HG03139 (cell line): ENCODE data around the gene COPZ1.
"Not testable (repeated sequence)": the region's sequence is repeated elsewhere in the genome, so short reads cannot be mapped to it uniquely, and the experiment has no call there.

ENCODE experiments used
- ATAC-seq: cut with Tn5 transposase; IDR thresholded peaks from one replicate; pipeline ENCODE4 v1.9.1; 2021; ENCODE audit not compliant: unreplicated experiment

COPZ1 gene

DNA sequence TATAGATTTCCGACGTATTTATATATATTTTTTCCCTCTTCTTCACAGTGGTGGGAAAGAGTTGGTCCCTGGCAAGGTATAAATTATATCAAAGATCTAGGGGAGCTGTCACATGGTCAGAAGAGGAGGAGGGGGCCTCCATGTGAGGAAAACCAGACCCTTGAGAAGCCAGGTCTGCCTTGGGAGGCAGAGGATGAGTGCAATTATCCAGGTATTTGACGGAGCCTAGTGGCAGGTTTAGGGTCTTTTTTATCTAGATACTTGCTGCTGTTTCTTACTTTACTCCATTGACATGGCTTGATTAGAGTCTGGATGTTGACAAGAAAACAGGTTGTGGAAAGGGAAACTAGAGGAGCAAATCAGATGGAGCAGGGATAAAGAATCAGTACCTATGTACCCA, 5.5 kb downstream of the COPZ1 start:
- no peak for ATAC-seq

DNA sequence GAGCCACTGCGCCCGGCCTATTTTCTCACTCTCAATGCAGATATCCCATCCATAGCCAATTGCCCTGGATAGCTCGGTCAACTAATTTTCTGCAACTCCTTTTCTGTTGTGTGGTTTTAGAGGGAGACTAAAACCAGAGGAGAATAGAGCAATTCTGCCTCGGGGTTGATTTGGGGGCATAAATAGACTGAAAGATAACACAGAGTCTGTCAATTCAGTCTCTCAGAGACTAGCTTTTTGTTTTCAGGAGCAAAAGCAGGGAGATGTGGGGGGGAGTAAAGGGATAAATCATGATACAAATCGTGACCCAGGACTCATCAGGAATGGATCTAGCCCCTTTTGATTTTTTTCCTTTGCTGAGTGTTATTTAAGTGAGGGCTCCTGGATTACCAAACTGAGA, 6.5 kb downstream of the COPZ1 start:
- ATAC-seq: no peak

DNA sequence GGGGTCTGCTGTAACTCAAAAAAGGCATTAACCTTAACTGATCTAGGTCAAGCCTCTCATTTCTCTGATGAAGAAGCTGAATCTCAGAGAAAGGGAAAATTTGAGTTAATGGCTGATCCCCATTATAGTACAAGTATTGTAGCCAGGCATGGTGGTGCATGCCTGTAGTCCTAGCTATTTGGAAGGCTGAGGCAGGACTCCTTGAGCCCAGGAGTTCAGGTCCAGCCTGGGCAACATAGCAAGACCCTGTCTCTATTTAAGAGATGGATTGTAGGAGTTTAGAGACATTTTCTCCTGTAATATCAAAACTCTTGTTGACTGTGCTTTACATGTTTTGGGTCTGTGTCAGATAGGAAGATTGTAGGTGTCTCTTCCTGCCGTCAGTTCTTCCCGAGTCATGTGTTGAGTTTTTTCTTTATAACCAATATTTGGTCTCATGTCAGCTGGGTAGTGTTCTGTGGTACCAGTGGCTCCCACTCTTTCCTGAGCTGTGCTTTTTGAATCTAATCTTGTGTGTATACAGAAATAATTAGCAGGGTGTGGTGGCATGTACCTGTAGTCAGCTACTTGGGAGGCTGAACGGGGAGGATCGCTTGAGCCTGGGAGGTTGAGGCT, 8.6 kb downstream of the COPZ1 start:
- ATAC-seq: no peak

DNA sequence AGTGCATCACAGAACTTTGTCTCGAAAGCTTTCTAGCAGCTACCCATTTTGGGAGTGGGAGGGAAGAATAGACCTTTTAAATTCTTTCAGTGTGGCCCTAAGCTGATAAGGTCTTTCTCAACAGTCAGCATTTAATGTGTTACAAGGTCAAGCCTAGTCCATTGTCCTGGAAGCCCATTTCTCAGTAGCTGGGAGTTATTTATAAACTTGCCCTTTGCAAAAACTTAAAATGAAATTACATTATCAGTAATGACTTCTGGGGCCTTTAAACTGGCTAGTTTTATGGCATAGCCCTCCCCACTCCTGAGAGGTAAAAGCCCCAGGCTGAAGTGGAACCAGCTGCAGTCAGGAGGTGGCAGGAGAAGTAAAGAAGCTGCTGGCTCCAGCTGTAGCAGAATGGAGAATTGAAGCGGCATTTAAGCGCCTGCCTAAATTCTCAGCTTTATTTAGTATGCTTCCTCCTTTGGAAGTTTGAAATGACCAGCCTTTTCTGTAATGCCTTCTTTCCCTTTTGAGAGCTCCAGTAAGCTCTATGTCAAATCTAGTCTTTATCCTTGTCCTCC, 12.4 kb downstream of the COPZ1 start:
- no peak for ATAC-seq

DNA sequence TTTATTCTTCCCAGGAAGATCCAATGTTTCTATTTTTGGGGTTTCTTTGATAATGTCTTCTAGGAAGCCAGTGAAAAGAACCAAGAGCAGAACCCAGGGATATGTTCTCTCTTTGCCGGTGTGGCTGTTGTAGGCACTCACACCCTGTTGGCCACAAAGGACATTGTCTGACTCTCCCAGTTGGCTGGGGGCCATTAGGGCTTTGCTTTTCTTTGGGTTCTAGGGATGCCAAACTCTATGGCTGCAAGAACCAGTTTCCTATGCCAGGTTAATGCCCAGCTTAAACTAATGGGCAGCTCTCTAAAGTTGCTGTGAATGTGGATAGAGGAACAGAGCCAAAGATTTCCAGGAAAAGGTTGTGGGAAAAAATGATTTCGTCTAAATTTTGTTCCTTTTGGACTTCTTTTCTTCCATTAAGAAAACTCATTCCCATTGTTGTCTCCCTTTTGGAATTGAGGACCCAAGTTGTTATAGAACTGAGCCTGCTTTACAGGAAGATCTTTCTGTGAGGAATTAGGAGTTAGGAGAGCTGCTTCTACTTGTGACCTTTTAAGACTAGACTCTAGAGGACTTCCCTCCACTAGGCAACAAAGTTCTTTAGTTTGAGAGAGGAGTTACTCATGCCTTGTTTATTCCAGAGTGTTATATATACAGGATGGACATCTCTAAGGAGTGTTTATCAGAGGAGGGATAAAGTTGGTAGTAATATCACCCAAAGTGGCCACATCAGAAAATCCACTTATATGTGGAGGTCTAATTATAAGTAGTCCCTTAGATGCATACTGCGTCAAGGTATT, 13.1 kb downstream of the COPZ1 start:
- no peak for ATAC-seq

DNA sequence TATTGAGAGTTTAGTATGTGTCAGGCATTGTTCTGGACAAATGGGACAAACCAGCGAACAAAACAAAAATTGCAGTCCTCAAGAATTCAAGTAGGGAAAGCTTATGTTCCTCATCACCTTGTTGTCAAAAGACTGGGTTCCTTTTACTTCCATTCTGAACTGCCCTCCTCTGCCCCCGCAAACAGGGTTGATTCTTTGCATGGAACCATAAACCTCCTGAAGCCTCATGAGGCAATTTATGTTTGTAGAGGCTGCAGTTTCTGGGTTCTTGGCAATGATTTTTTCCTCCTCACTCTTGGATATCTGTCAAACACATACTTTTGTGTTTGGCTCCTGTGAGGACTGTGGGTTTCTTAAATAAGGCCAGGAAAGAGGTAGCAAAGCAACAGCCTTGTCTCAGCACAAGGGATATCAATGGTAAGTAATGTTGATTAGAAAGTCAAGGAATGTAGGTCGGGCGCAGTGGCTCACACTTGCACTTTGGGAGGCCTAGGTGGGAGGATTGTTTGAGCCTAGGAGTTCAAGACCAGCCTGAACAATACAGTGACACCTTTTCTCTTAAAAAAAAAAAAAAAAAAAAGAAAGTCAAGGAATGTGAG, 13.9 kb downstream of the COPZ1 start:
- ATAC-seq: no peak

DNA sequence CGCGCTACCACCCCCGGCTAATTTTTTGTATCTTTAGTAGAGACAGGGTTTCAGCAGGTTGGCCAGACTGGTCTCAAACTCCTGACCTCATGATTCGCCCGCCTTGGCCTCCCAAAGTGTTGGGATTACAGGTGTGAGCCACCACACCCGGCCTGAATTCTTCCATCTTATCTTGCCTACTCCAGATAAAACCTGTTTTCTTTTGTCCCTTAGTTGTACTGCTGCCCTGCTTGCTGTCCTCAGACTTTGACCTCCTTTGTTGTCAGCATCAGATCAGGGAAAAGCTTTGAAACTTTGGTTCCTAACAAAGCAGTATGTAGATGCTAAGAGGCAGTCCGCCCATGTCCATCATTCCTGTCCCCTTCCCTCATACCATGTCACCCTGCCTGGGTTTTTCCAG, 15.9 kb downstream of the COPZ1 start:
- ATAC-seq: no peak

DNA sequence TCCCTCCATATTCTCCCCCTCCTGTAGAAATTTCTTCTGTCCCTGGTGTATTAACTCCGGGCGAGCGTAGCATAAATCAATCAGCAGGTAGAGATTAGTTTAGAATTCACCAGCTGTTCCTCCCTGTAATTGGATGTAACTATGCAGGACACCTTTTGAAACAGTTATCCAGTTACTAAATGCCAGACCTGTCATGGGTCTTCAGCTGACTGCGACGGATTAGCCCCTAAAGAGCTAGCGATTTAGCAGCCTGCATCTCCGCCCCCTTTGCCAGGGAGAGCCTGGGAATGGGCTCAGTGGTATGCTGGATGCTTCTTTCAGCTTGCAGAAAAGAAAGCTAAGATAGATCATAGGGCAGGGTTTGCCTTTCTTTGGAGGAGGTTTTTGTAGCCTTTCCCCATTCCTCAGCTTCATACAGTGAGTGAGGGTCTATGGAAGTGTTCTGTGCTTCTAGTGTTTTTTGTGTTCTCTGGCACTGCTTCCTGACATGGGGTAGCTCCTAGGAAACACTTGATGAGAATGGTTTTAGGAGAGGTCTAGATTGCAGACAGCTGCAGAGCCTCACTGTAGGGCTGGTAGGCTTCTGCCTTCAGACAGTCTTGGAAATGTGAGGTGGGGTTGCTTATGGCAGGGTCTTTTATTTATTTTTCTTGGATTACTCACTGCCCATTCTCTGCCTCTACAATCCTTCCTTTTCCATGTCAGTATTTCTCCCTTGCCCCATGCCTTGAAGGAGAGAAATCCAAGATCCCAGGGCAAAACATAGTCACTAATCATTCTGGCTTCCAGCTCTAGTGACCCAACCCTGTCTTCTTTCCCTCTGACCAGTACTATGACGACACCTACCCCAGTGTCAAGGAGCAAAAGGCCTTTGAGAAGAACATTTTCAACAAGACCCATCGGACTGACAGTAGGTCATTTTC, 16.7 kb downstream of the COPZ1 start:
- no peak for ATAC-seq

DNA sequence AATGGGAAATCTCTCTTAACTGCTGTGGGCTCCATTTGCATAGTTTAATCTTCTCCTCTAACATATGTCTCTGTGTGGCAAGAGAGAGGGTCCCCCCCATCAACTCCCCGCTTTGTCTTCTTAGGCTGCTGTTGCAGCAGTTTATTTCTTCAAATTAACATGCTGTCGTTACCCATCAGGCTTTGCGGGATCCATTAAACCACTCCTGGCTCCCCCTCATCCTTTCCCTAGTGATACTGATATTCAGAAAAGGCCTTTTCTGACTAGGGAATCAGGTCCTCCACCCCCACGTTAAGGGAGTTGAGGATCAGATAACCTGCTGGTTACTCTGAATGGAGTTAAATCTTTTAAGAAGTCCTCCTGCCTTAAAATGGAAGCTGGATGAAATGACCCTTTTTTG, 24.1 kb downstream of the COPZ1 start:
- ATAC-seq: no peak

DNA sequence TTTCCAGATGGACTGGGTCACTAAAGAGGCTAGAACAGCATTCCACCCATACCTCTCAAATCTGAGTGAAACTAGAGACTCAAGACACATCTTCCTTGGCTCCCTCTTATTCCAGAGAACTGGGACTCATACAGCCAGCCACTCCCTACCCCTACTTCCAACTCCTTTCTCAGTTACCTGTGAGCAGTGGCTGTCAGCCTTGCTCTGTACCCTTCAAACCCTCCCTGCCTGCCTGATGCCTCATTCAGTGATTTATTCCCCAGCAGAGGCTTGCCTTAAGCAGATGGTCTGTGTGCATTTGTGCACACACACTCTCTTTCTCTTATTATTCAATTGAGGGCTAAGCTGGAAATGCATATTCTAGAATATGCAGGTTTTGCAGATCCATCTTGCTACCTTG, 24.7 kb downstream of the COPZ1 start:
- ATAC-seq: no peak

DNA sequence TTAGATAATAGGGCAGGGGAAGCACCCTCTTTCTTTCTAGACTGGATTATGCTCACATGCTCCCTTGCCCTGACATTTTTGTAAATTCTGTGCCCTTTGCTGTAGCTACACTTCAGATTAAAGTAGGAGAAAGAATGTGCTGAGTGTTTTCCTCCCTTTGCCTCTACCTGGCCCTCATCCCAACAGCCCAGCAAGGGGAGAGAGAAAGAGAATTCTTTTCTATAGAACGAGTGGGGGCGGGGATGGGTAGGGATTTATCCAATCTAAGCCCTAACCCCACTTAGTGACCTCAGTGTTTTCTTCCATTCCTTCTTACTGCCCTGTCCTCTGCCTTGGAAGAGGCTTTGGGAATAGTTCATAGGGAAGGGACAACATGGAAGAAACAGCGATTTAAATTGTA, 25.8 kb downstream of the COPZ1 start:
- no peak for ATAC-seq

DNA sequence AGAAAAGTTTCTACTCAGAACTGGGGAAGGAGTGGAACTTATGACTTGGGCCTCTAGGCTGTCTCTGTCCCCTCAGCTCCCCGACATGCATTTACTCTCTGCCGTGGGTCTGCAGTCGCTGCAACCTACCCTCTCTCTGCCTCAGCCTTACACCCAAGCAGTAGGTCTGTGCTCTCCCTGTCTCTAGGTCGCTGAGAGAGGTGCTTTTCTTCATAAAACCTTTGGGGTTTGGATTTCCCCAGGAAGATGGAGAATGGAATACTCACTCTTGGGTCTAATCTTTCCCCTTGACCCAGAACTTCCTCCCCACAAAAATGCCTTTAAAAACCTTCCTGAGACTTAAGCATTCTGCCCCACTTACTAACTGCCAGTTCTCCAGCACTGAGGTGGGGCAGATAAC, 26.4 kb downstream of the COPZ1 start:
- ATAC-seq: no peak

DNA sequence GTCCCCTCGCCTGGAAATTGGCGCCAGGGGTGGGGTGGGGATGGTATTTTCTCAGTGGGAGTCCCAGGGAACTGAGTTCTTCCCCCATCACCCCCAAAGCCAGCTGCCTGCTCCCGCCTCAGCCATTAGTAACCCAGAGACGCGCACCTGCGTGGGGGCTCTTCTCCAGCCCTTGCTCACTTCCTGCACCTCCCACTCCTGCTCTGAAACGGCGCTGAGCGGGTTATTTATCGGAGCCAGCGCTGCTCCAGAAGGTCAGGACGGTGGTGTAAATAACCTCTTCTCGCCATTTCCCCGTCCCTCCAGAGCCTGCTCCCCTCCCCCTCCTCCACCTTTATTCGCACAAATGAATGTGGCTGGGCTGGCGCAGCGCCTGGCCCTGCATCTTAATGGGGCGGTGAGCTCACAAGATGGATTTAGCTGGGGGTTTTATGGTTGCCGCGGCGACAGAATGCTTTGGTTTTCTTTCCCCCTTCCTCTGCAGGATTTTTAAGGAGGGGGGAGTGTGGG, 27.1 kb downstream of the COPZ1 start:
- no peak for ATAC-seq

DNA sequence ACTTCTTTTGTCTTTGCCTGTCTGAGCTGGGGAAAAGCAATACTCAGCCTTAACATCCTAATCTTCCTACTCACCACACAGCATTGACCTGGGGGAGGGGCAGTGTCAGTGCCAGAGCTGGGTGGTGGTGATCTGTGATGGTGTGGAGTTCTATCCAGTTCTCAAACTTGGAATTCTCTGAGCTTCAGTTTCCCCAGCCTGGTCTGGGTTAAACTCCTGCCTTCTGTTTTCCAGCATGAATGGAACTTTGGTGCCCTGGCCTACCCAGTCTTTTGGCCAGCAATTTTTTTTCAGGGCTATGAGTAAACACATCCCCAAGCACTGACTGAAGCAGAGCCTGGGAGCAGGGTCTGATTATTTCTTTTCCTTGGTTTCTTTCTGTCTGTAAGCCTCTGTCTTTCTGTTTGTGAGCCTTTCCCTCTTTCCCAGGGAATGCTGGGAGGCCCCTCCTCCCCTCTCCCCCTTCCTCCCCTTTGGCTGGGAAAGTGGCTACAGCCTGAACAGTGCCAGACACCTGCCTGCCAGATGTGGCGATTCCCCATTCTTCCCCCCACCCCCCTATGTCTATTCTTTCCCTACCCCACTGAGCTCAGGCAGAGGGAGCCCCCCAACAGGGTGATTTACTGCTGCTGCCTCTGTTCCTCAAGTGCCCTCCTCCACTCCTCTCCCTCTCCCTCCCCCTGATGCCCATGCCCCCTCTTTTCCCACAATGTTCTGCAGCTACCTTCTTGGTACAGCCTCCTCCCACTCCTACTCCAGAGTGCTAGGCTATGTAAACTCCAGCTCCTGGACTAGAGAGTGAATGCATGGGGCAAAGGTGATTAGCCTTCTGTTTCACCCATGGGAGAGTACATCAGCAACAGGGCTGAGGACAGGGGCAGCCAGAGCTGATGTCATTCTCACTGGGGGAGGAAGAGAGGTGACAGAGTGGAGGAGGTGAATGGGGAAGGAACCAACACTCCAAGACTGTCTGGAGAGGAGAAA, 28.3 kb downstream of the COPZ1 start:
- ATAC-seq: no peak

DNA sequence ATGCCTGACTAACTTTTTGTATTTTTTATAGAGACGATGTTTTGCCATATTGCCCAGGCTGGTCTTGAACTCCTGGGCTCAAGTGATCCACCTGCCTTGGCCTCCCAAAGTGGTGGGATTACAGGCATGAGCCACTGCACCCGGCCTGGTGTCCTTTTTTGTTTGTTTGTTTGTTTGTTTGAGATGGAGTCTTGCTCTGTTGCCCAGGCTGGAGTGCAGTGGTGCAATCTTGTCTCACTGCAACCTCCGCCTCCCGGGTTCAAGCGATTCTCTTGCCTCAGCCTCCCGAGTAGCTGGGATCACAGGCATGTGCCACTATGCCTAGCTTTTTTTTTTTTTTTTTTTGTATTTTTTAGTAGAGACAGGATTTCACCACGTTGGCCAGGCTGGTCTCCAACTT, 29.3 kb downstream of the COPZ1 start:
- not testable (repeated sequence) for ATAC-seq

DNA sequence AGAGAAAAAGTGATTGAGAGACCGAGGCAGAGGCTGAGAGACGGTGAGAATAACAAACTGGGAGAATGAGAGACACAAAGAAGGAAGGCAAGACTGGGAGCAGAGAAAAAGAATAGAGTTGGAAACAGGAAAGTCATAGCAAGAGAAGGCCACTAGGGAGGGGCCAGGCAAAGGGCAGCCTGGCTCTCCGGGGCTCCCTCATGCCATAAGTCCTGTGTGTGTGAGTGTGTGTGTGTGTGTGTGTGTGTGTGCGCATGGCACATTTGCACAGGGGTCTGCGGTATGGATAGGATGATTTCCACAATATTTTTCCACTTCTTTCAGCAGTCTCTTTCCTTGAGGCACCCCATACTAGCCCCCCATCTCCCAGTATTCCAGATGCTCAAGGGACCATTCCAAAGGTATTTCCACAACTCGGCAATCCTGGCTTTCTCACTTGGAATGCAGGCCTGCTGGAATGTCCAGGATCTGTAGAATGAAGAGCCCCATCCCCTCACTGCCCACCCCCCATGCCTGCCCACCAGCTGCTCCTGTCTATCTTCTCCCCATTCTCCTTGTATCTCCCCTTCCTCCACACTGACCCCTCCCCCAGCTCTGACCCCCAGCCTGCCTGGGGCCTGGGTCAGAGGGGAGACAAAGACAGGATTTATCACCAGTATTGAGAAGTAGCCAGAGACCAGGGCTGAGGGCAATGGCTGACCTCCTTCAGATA, 30.3 kb downstream of the COPZ1 start:
- ATAC-seq: no peak

DNA sequence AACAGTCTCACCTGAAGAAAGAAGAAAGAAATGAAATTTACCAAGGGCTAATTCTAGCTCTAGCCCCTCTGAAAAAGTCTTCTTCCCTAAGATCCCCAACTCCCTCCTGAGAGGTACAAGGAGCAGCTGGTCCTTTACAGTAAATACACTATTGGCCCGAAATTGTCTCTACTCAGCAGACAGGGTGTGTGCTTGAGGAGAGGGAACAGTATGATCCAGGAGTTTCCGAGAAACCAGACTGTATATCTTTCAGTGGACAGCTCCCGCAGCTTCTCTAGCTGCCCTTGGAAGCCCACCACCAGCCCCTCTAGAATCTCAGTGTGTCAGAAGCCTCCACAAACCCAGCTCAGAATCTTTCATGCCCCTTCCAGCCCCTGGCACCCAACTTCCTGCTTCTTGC, 31.3 kb downstream of the COPZ1 start:
- no peak for ATAC-seq

DNA sequence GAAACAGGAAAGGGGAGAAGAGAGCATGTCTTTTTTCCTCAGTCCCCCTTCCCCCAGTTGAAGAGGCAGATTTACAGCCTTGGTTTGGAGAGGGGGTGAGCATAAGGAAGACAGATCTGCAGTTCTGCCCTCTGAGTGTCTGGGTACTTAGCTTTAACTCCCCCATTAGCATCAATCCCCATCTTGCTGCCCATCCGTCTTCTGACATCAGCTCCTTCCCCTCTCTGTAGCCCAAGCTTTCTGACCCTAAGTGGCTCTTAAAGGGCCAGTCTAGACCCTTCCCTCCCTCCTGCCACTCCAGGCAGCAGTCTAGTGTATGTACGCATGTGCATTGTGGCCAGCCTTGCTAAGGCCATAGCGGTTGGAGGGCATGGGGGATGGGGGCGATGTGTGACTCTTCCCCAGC, 32.0 kb downstream of the COPZ1 start:
- no peak for ATAC-seq
